Osteoblast (primary cell): Measurements from ENCODE around the gene EFCAB7. TPM values are rescaled to one million over a fixed set of nuclear protein-coding genes. Genes with fewer than 3 reads are reported as not detected.

Source experiments
- DNase-seq: peaks from one replicate; pipeline ENCODE4 v3.0.0; 2011; ENCODE audit warnings: low spot score, mixed read lengths; ENCODE audit not compliant: insufficient read length; ENCODE audit errors: missing footprints
- H2AFZ ChIP-seq: 2 replicates; pipeline ENCODE4 v1.6.0; 2011; ENCODE audit warnings: mild to moderate bottlenecking, low read length
- H3K27ac ChIP-seq: 2 replicates; pipeline ENCODE4 v1.5.1; 2011; ENCODE audit warnings: mild to moderate bottlenecking, low read depth, low read length, moderate library complexity
- H3K27me3 ChIP-seq: 2 replicates; pipeline ENCODE4 v1.6.0; 2012; ENCODE audit warnings: mild to moderate bottlenecking, control low read depth, inconsistent platforms, low read length, moderate library complexity; ENCODE audit not compliant: insufficient read depth
- H3K36me3 ChIP-seq: 2 replicates; pipeline ENCODE4 v1.5.1; 2011; ENCODE audit warnings: mild to moderate bottlenecking, low read length, control low read depth, moderate library complexity; ENCODE audit not compliant: insufficient read depth
- H3K4me1 ChIP-seq: 2 replicates; pipeline ENCODE4 v1.5.1; 2011; ENCODE audit warnings: mild to moderate bottlenecking, low read length, control low read depth, moderate library complexity; ENCODE audit not compliant: insufficient read depth
- H3K4me2 ChIP-seq: 2 replicates; pipeline ENCODE4 v1.6.0; 2011; ENCODE audit warnings: mild to moderate bottlenecking, low read length; ENCODE audit not compliant: insufficient read depth
- H3K4me3 ChIP-seq: fragments of 200-600 bp; sonication (generic); 3 replicates; pipeline ENCODE4 v1.5.1; 2012; ENCODE audit warnings: mild to moderate bottlenecking, low read length, inconsistent platforms; ENCODE audit not compliant: insufficient read depth
- H3K79me2 ChIP-seq: 2 replicates; pipeline ENCODE4 v1.6.0; 2012; ENCODE audit warnings: mild to moderate bottlenecking, low read length, control low read depth, inconsistent platforms; ENCODE audit not compliant: insufficient read depth
- H3K9me3 ChIP-seq: 2 replicates; pipeline ENCODE4 v1.5.1; 2011; ENCODE audit warnings: low read depth, low read length, control low read depth
- H4K20me1 ChIP-seq: 2 replicates; pipeline ENCODE4 v1.6.0; 2012; ENCODE audit warnings: mild to moderate bottlenecking, low read length, control low read depth; ENCODE audit not compliant: insufficient read depth
- total RNA-seq: library from RNA; depleted of rRNA; stranded (reverse); fragments of >200 nt; gene quantifications from 2 replicates; pipeline ENCODE4 v1.2.3, GENCODE V29; 2012
- TF ChIP-seq, protein P1 (sequence below): IDR thresholded peaks from 2 replicates; pipeline ENCODE4 v1.5.1; 2011; ENCODE audit warnings: mild to moderate bottlenecking, low read depth, low read length, moderate library complexity; ENCODE audit errors: extremely low read depth

The EFCAB7 gene
- total RNA-seq, 1 donor = 11.9 TPM

DNA sequence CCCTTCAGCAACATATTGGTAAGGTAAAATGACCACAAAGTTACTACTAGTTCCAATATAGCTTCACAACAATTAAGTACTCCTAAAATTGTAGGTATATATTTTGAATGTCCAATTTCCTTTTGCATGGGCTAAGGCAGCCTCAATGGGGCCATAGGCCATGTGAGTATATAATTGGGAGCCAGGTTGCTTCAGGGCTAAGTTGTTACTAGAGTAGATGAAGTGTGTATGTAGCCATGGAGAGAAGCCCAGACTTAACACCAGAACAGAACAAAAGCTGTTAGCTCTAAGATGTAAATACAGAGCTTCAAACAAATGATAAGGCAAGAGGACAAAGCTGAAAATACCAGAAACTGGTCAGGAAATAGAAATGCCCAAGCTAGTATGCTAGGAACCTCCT lies 16.5 kb upstream of the EFCAB7 start:
- Histone ChIP-seq H3K79me2 (no peaks in the 10 kb centered on the region), H2AFZ (no peak overlapping the region), H3K36me3 (no peaks in the 10 kb centered on the region), H3K4me2 (no peak overlapping the region), H3K9me3 (no peaks in the 10 kb centered on the region), H3K4me1 (no peaks in the 10 kb centered on the region), H3K27ac (no peak overlapping the region), H4K20me1 (no peaks in the 10 kb centered on the region), H3K27me3 (no peaks in the 10 kb centered on the region), H3K4me3 (no peak overlapping the region)
- no peak for DNase-seq
- TF ChIP-seq, protein P1, sequence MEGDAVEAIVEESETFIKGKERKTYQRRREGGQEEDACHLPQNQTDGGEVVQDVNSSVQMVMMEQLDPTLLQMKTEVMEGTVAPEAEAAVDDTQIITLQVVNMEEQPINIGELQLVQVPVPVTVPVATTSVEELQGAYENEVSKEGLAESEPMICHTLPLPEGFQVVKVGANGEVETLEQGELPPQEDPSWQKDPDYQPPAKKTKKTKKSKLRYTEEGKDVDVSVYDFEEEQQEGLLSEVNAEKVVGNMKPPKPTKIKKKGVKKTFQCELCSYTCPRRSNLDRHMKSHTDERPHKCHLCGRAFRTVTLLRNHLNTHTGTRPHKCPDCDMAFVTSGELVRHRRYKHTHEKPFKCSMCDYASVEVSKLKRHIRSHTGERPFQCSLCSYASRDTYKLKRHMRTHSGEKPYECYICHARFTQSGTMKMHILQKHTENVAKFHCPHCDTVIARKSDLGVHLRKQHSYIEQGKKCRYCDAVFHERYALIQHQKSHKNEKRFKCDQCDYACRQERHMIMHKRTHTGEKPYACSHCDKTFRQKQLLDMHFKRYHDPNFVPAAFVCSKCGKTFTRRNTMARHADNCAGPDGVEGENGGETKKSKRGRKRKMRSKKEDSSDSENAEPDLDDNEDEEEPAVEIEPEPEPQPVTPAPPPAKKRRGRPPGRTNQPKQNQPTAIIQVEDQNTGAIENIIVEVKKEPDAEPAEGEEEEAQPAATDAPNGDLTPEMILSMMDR = no peak

DNA sequence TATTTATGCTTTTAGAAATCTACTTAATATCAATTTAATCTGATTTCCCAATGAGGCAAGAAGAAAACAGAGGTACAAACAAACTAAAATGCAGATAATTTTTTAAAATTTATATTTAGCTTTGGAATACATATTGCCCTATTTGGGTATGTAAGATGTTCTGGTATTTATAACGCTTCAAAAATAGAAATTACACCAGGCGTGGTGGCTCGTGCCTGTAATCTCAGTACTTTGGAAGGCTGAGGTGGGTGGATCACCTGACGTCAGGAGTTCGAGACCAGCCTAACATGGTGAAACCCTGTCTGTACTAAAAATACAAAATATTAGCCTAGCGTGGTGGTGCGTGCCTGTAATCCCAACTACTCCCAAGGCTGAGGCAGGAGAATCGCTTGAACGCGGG lies 13.6 kb upstream of the EFCAB7 start:
- Histone ChIP-seq H4K20me1 (no peaks in the 10 kb centered on the region), H3K9me3 (no peaks in the 10 kb centered on the region), H3K27me3 (no peaks in the 10 kb centered on the region), H3K4me1 (no peaks in the 10 kb centered on the region), H2AFZ (no peak overlapping the region), H3K4me2 (no peak overlapping the region), H3K27ac (no peak overlapping the region), H3K79me2 (peaks cover 3% of the 10 kb centered on the region), H3K4me3 (no peak overlapping the region), H3K36me3 (no peaks in the 10 kb centered on the region)
- DNase-seq = no peak
- TF ChIP-seq, protein P1 = no peak

DNA sequence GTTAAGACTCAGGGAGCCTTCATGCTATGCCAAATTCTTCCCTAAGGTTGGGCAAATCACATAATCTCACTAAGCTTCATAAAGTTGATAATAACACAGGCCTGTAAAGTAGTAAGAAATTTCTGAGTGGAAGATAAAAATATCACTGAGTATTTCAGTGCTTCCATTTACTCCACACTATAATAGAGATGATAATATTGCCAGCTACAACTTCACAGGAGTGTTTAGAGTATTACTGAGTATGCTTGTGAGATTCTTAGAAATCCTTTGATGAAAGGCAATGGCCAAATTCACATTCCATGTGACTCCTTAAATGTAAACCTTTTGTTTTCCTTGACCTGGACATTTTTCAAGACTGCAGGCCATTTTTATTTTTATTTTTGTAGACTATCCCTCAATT lies 10.7 kb upstream of the EFCAB7 start:
- no peaks in the 10 kb centered on the region for H4K20me1 ChIP-seq

DNA sequence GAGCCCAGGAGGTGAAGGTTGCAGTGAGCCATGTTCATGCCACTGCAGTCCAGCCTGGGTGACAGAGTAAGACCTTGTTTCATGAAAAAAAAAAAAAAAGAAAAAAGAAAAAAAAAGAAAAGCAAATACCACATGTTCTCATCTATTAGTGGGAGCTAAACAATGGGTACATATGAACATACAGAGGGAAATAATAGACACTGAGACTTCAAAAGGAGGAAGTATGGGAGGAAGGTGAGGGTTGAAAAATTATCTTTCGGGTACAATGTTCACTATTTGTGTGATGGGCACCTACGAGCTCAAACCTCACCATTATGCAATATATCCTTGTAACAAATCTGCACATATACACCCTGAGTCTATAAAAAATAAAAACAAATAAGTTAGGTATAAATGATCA lies 6.7 kb upstream of the EFCAB7 start:
- Histone ChIP-seq H3K27me3 (no peaks in the 10 kb centered on the region), H4K20me1 (no peaks in the 10 kb centered on the region), H3K36me3 (no peaks in the 10 kb centered on the region), H2AFZ (no peak overlapping the region), H3K4me3 (no peak overlapping the region), H3K4me2 (no peak overlapping the region), H3K4me1 (no peaks in the 10 kb centered on the region), H3K9me3 (no peaks in the 10 kb centered on the region), H3K27ac (no peak overlapping the region), H3K79me2 (peaks cover 19% of the 10 kb centered on the region)
- no peak for DNase-seq
- TF ChIP-seq, protein P1 = no peak

More for the DNA sequence above, 10.7 kb upstream of the EFCAB7 start:
- Histone ChIP-seq H3K27me3 (no peaks in the 10 kb centered on the region), H3K4me1 (no peaks in the 10 kb centered on the region), H3K9me3 (no peaks in the 10 kb centered on the region), H3K4me2 (no peak overlapping the region), H3K36me3 (no peaks in the 10 kb centered on the region), H3K79me2 (peaks cover 6% of the 10 kb centered on the region), H3K4me3 (no peak overlapping the region), H3K27ac (no peak overlapping the region), H2AFZ (no peak overlapping the region)
- DNase-seq = no peak
- TF ChIP-seq, protein P1 = no peak
